ENCODE measurements around the gene TTN. TPM values are rescaled to one million over a fixed set of nuclear protein-coding genes. Genes with fewer than 3 reads are reported as not detected.

TTN gene
- total RNA-seq, 1 donor from 2014 or later = 2,803 TPM

- TF ChIP-seq CTCF (IDR thresholded peaks at IDR 0.05; ENCODE audit: borderline replicate concordance) = no peak
- peak overlapping the region; percentile 65 for H3K27ac ChIP-seq (replicated peaks)
- intact Hi-C loops (cut with micrococcal nuclease) = no loop called here
- no peaks in the 10 kb centered on the region for H3K9me3 ChIP-seq (replicated peaks)
- H3K4me3 ChIP-seq = no peak overlapping the region
- H3K4me1 ChIP-seq = peaks cover 54% of the 10 kb centered on the region
- H3K36me3 ChIP-seq = peaks cover 93% of the 10 kb centered on the region
- no peaks in the 10 kb centered on the region for H3K27me3 ChIP-seq (ENCODE audit: low read depth)
- no peak for DNase-seq
Observed at GRCh38 chr2:178716394-178716793, 90.8 kb downstream of the TTN start.

DNA sequence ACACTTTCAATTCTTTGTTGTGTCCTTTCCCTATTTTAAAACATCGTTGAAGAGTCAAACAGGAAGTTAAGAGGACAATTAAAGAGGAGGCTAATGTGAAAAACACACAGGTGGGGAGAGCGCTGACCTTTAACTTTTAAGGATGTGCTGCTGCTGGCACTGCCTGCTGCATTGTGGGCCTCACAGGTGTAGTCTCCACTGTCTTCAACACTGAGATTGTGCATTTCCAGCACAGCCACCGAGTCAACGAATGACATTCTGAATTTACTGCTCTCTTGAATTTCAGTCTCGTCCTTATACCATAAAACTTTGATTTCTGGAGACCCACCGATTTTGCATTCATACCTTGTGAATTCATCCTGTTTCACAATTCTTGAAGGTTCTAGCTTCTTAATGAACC lies 91.9 kb downstream of the TTN start:
- TF ChIP-seq CTCF (IDR thresholded peaks at IDR 0.05; ENCODE audit: borderline replicate concordance) = no peak
- H3K4me3 ChIP-seq = no peak overlapping the region

DNA sequence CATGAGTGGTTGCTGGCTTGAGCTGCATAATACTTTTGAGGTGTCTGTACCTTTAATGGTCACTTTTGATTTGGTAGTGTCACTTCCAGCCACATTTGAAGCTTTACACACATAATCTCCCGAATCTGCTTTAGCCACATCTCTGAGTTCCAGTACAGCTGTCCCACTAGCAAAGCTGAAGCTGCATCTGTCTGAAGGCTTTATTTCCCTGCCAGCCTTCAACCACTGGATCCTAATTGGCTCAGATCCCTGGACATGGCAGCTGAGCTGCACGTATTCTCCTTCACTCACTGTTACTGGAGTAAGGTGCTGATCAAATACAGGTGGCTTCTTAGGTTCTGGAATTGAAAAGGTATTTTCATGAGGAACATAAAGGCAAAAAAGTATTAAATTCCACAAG lies 99.7 kb downstream of the TTN start:
- Histone ChIP-seq H3K36me3 (peaks cover 98% of the 10 kb centered on the region), H3K4me1 (peaks cover 30% of the 10 kb centered on the region), H3K9me3 (replicated peaks) (no peaks in the 10 kb centered on the region), H3K4me3 (no peak overlapping the region), H3K27ac (replicated peaks) (peak overlapping the region; percentile 9), H3K27me3 (ENCODE audit: low read depth) (no peaks in the 10 kb centered on the region)
- intact Hi-C loops (cut with micrococcal nuclease) = no loop called here
- no peak for DNase-seq
- TF ChIP-seq CTCF (IDR thresholded peaks at IDR 0.05; ENCODE audit: borderline replicate concordance) = no peak

More for the DNA sequence above, 91.9 kb downstream of the TTN start:
- no peaks in the 10 kb centered on the region for H3K27me3 ChIP-seq (ENCODE audit: low read depth)
- DNase-seq = no peak
- peaks cover 52% of the 10 kb centered on the region for H3K4me1 ChIP-seq
- intact Hi-C loops (cut with micrococcal nuclease) = no loop called here
- peaks cover 97% of the 10 kb centered on the region for H3K36me3 ChIP-seq
- no peaks in the 10 kb centered on the region for H3K9me3 ChIP-seq (replicated peaks)
- H3K27ac ChIP-seq (replicated peaks) = no peak overlapping the region

DNA sequence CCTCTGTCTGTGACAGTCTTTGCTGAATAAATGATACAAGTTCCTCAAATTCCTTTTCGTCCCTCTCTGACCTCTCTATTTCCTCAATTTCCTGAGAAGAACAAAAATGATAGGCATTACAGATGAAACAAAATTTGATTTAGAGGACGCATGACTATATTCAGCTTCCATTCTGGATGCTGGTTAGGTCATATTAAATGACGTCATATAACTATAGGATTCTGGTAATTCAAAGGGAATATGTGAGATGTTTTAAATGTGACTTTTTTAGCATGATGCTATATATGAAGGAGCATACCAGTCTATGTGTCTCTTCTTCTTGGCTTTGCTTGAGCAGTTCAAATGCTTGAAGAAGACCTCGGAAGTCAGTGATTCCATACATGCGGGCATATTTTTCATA lies 102.3 kb downstream of the TTN start:
- H3K27me3 ChIP-seq (ENCODE audit: low read depth) = no peaks in the 10 kb centered on the region
- H3K4me3 ChIP-seq = no peak overlapping the region
- no peak for DNase-seq
- peaks cover 96% of the 10 kb centered on the region for H3K36me3 ChIP-seq
- no peak for TF ChIP-seq CTCF (IDR thresholded peaks at IDR 0.05; ENCODE audit: borderline replicate concordance)
- intact Hi-C loops (cut with micrococcal nuclease) = no loop called here
- H3K4me1 ChIP-seq = peaks cover 28% of the 10 kb centered on the region
- H3K27ac ChIP-seq (replicated peaks) = no peak overlapping the region
- H3K9me3 ChIP-seq (replicated peaks) = no peaks in the 10 kb centered on the region

DNA sequence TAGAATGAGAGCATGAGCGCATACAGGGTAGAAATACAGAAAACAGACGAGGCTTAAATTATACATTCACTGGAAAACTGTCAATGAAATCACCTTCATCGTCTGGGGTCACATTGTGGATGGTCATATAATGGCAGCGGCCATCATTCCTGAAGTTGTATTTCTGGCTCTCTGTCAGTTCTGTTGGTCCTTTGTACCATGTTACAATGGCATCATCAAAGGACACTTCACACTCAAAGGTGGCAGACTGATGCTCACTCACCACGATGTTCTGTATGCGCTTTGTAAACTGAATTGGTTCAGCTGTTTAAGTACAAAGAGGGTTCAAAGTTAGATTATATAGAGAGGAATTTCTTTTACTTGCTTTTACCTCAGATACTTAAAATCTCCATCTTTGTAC lies 104.9 kb downstream of the TTN start:
- intact Hi-C loops (cut with micrococcal nuclease) = no loop called here
- DNase-seq = no peak
- Histone ChIP-seq H3K4me1 (peaks cover 14% of the 10 kb centered on the region), H3K9me3 (replicated peaks) (no peaks in the 10 kb centered on the region), H3K36me3 (peaks cover 91% of the 10 kb centered on the region), H3K27ac (replicated peaks) (peak overlapping the region; percentile 9), H3K4me3 (no peak overlapping the region), H3K27me3 (ENCODE audit: low read depth) (no peaks in the 10 kb centered on the region)
- no peak for TF ChIP-seq CTCF (IDR thresholded peaks at IDR 0.05; ENCODE audit: borderline replicate concordance)

GRCh38 chr2:178700922-178701342 lies 106.3 kb downstream of the TTN start:
- Histone ChIP-seq H3K36me3 (peaks cover 93% of the 10 kb centered on the region), H3K4me1 (peaks cover 20% of the 10 kb centered on the region), H3K4me3 (no peak overlapping the region), H3K27me3 (ENCODE audit: low read depth) (no peaks in the 10 kb centered on the region), H3K27ac (replicated peaks) (no peak overlapping the region), H3K9me3 (replicated peaks) (no peaks in the 10 kb centered on the region)
- peak; percentile 85 for TF ChIP-seq CTCF (IDR thresholded peaks at IDR 0.05; ENCODE audit: borderline replicate concordance)
- intact Hi-C loops (cut with micrococcal nuclease) = no loop called here
- no peak for DNase-seq

Data from left ventricle myocardium inferior (tissue), 1 donor.